Measurements from ENCODE around the gene CYP39A1. TPM values are rescaled to one million over a fixed set of nuclear protein-coding genes. Genes with fewer than 3 reads are reported as not detected.

CYP39A1 gene
- polyA plus RNA-seq, 2 of the 4 experiments (the other 2 are of a cell fraction) = 0.26 to 0.78 TPM

DNA sequence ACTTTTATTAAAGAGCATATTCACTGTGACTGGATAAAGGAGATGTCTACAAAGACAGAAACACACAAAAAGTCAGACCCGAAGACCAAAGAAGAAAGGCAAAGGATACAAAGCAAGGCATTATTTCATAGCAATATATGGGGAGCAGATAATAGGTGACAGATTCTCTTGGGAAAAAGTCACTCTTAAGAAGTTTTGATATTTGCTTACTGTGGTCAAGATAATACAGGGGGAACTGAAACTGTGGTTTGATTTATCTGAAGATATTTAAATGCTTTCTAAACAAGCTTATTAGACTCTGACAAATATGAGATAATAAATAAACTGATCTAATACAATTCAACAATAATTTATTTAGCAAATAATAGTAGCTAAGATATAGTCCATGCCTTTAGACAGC, 14.7 kb downstream of the CYP39A1 start:
- no peaks in the 10 kb centered on the region for H3K9me3 ChIP-seq
- no peak for FAIRE-seq
- peaks cover 13% of the 10 kb centered on the region for H3K4me1 ChIP-seq
- H3K4me2 ChIP-seq = no peak overlapping the region
- ChIA-PET CTCF (no interaction called here), POLR2A (no interaction called here)
- no peak overlapping the region for H3K27ac ChIP-seq
- no peak for DNase-seq (ENCODE audit: low read depth in 1 of 2, low spot score in 1 of 2)
- TF ChIP-seq GATA3 (IDR thresholded peaks at IDR 0.05; ENCODE audit: borderline replicate concordance) = no peak
- no peak for TF ChIP-seq ESRRA (IDR thresholded peaks at IDR 0.05; ENCODE audit: borderline replicate concordance, low read length)
- no peak for TF ChIP-seq FOSL2 (IDR thresholded peaks at IDR 0.05)
- TF ChIP-seq FOSL2 (CRISPR knock-in tag; IDR thresholded peaks at IDR 0.05) = no peak
- TF ChIP-seq, protein P1, sequence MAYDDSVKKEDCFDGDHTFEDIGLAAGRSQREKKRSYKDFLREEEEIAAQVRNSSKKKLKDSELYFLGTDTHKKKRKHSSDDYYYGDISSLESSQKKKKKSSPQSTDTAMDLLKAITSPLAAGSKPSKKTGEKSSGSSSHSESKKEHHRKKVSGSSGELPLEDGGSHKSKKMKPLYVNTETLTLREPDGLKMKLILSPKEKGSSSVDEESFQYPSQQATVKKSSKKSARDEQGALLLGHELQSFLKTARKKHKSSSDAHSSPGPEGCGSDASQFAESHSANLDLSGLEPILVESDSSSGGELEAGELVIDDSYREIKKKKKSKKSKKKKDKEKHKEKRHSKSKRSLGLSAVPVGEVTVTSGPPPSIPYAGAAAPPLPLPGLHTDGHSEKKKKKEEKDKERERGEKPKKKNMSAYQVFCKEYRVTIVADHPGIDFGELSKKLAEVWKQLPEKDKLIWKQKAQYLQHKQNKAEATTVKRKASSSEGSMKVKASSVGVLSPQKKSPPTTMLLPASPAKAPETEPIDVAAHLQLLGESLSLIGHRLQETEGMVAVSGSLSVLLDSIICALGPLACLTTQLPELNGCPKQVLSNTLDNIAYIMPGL (CRISPR knock-in tag; IDR thresholded peaks at IDR 0.05; ENCODE audit: borderline replicate concordance) = no peak
- no peak for TF ChIP-seq EHF (CRISPR knock-in tag; IDR thresholded peaks at IDR 0.05)
- TF ChIP-seq, protein P2, sequence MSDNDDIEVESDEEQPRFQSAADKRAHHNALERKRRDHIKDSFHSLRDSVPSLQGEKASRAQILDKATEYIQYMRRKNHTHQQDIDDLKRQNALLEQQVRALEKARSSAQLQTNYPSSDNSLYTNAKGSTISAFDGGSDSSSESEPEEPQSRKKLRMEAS (IDR thresholded peaks at IDR 0.05) = no peak
- TF ChIP-seq FOXS1 (CRISPR knock-in tag; IDR thresholded peaks at IDR 0.05) = no peak
- 72% methylated on average over 1 of the region's 1 CpG for WGBS (ENCODE audit: missing lambda C conversion rate)
- H3K4me3 ChIP-seq = no peak overlapping the region
- no peak for ATAC-seq

DNA sequence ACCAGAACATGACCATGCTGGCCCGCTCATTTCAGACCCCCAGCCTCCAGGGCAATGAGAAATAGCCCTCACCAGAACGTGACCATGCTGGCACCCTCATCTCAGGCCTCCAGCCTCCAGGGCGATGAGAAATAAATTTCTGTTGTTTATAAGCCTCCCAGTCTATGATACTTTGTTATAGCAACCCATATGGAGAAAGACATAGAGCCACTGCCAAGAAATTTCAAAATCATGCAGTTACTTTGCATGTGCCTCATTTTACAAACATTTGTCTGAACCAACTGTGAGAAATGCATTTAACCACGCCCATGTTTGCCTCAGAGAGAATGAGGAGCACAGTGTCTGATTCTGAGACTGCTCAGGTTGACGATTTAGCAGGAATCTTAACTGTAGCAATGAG, 15.5 kb downstream of the CYP39A1 start:
- FAIRE-seq (no peak), DNase-seq (ENCODE audit: low read depth in 1 of 2, low spot score in 1 of 2) (peak in 1 of 2 experiments; percentile 8), ATAC-seq (peak in 1 of 2 experiments; percentile 50; a peak in 1 of 6 replicates)
- ChIA-PET CTCF (no interaction called here), POLR2A (no interaction called here)
- H3K4me2 ChIP-seq = no peak overlapping the region
- TF ChIP-seq TFCP2L1 (CRISPR knock-in tag; IDR thresholded peaks at IDR 0.05) (no peak), HEYL (CRISPR knock-in tag; IDR thresholded peaks at IDR 0.05) (no peak), RNF2 (IDR thresholded peaks at IDR 0.05; ENCODE audit: borderline replicate concordance, low read depth) (no peak), POLR2AphosphoS2 (conservative IDR thresholded peaks at IDR 0.05; ENCODE audit: low read length) (no peak), ESRRA (IDR thresholded peaks at IDR 0.05; ENCODE audit: borderline replicate concordance, low read length) (no peak), HDAC2 (IDR thresholded peaks at IDR 0.05) (no peak), CHD2 (IDR thresholded peaks at IDR 0.05; ENCODE audit: low read length, partially characterized antibody) (no peak), ZC3H11A (IDR thresholded peaks at IDR 0.05) (no peak), RAD21 (conservative IDR thresholded peaks at IDR 0.05 in 1 of 2, IDR thresholded peaks at IDR 0.05 in 1 of 2) (no peak), CBX8 (IDR thresholded peaks at IDR 0.05) (no peak), FOSB (CRISPR knock-in tag; IDR thresholded peaks at IDR 0.05) (no peak), PHF8 (IDR thresholded peaks at IDR 0.05; ENCODE audit: borderline replicate concordance, low read depth) (no peak), FOXS1 (CRISPR knock-in tag; IDR thresholded peaks at IDR 0.05) (no peak), KDM1A (IDR thresholded peaks at IDR 0.05; ENCODE audit: low read depth) (no peak), NFE2L2 (conservative IDR thresholded peaks at IDR 0.05; ENCODE audit: low read length) (no peak), EP300 (IDR thresholded peaks at IDR 0.05) (no peak)
- TF ChIP-seq, protein P3, sequence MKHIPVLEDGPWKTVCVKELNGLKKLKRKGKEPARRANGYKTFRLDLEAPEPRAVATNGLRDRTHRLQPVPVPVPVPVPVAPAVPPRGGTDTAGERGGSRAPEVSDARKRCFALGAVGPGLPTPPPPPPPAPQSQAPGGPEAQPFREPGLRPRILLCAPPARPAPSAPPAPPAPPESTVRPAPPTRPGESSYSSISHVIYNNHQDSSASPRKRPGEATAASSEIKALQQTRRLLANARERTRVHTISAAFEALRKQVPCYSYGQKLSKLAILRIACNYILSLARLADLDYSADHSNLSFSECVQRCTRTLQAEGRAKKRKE (CRISPR knock-in tag; IDR thresholded peaks at IDR 0.05; ENCODE audit: low read depth) = no peak
- TF ChIP-seq, protein P4, sequence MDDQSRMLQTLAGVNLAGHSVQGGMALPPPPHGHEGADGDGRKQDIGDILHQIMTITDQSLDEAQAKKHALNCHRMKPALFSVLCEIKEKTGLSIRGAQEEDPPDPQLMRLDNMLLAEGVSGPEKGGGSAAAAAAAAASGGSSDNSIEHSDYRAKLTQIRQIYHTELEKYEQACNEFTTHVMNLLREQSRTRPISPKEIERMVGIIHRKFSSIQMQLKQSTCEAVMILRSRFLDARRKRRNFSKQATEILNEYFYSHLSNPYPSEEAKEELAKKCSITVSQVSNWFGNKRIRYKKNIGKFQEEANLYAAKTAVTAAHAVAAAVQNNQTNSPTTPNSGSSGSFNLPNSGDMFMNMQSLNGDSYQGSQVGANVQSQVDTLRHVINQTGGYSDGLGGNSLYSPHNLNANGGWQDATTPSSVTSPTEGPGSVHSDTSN (IDR thresholded peaks at IDR 0.05) = no peak
- TF ChIP-seq, protein P5, sequence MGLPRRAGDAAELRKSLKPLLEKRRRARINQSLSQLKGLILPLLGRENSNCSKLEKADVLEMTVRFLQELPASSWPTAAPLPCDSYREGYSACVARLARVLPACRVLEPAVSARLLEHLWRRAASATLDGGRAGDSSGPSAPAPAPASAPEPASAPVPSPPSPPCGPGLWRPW (IDR thresholded peaks at IDR 0.05) = no peak
- no peak overlapping the region for H3K4me3 ChIP-seq
- peaks cover 13% of the 10 kb centered on the region for H3K4me1 ChIP-seq
- no peak overlapping the region for H3K27ac ChIP-seq
- H3K9me3 ChIP-seq = no peaks in the 10 kb centered on the region
- 30% methylated on average over 5 of the region's 5 CpGs for WGBS (ENCODE audit: missing lambda C conversion rate)

Measured in A549 (cell line).